NCI-H2171 treated with DMSO at 0.1 percent for 48 hours (cell line): Measurements from ENCODE around the gene SCAMP1.

ENCODE experiments used
- DNase-seq: peaks from one replicate; lab custom pipeline; 2025; lab: John Stamatoyannopoulos, UW

SCAMP1 gene

GRCh38 chr5:78513441-78513840, 153.0 kb downstream of the SCAMP1 start:
- DNase-seq, result no peak

- no peak for DNase-seq
Measured at GRCh38 chr5:78514427-78515330, 154.3 kb downstream of the SCAMP1 start.

- DNase-seq, result no peak
Measured at GRCh38 chr5:78515670-78516069, 155.3 kb downstream of the SCAMP1 start.

- DNase-seq, result peak; percentile 59
Measured at GRCh38 chr5:78518365-78519197, 158.2 kb downstream of the SCAMP1 start.

GRCh38 chr5:78519198-78519941, 159.0 kb downstream of the SCAMP1 start:
- DNase-seq, result no peak

GRCh38 chr5:78521455-78521854, 161.0 kb downstream of the SCAMP1 start:
- DNase-seq, result no peak

- peak; percentile 33 for DNase-seq
Measured at GRCh38 chr5:78522476-78523260, 162.3 kb downstream of the SCAMP1 start.

GRCh38 chr5:78523314-78524193, 163.1 kb downstream of the SCAMP1 start:
- DNase-seq, result peak; percentile 29

- DNase-seq, result no peak
Measured at GRCh38 chr5:78526049-78526525, 165.7 kb downstream of the SCAMP1 start.

GRCh38 chr5:78527054-78527859, 166.8 kb downstream of the SCAMP1 start:
- no peak for DNase-seq

- DNase-seq, result no peak
Measured at GRCh38 chr5:78527925-78528324, 167.5 kb downstream of the SCAMP1 start.
